Measurements from ENCODE around the gene PDE11A.

DNA sequence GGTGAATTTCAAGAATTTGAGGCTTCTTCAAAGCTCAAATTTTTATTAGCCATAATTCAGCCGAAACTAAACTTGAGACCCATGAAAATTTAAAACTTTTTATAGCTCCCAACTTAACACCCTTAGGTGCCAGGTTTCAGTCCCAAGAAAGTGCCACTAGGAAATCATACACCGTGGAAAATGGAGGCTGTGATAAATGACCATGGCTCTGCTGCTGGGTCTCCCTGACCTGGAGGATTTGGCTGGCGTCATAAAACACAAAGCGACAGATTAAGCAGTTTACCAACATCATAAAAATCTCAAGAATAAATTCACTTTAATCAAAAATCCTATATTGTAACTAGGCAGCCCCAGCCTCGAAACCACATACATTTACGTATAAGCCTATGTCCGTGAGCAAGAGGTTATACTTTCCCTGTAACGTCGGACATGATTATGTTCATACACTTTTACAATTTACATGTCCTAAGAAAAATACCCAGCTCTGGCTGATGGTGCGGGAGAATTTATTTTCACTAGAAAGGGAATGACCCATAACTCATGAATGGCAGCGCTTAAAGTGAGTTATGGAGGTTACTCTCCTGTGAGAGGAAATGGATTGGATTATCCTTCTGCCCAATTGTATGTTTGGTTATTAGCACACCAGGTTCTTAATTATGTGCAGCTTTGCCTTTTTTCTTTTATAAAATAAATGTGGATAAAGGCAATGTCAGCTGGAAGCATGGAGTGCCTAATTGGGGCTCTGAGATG, 350.6 kb downstream of the PDE11A start:
- TF ChIP-seq POLR2AphosphoS5 (IDR thresholded peaks at IDR 0.05; ENCODE audit: low read depth, low read length) (no peak), POLR2A (IDR thresholded peaks at IDR 0.05; ENCODE audit: low read depth, low read length) (no peak), TAF1 (IDR thresholded peaks at IDR 0.05; ENCODE audit: borderline replicate concordance, low read depth, low read length) (no peak)

Measured in GM12892 (cell line).